ENCODE measurements around the gene MYOG.

- TF ChIP-seq CTCF (IDR thresholded peaks at IDR 0.05), result no peak
- TF ChIP-seq POLR2A (IDR thresholded peaks at IDR 0.05), result no peak
- no peak for TF ChIP-seq POLR2AphosphoS5 (IDR thresholded peaks at IDR 0.05; ENCODE audit: insufficient read depth in 1 of 2, low read depth in 1 of 2)
Observed at GRCh38 chr1:203048086-203048485, 37.7 kb downstream of the MYOG start.
